ENCODE measurements around the gene DCTN5. TPM values are rescaled to one million over a fixed set of nuclear protein-coding genes. Genes with fewer than 3 reads are reported as not detected.
A peak's percentile ranks its signal among the peaks of the same experiment; 100 is the strongest.
"Not testable (repeated sequence)": the region's sequence is repeated elsewhere in the genome, so short reads cannot be mapped to it uniquely, and the experiment has no call there.

DCTN5 gene
- 36.6 TPM for polyA plus RNA-seq (ENCODE audit: insufficient read length)

- peak; percentile 95 for DNase-seq
Observed at GRCh38 chr16:23640931-23641765, at the start of gene DCTN5, which contains the start of gene PALB2. TSS of gene DCTN5 (plus strand) at chr16:23641466. CDS start at chr16:23641543, 77 bp downstream. TSS of gene PALB2 (minus strand) at chr16:23641310. CDS start at chr16:23641157, 153 bp downstream.

GRCh38 chr16:23594186-23594585 lies 47.1 kb upstream of the DCTN5 start:
- DNase-seq: no peak

- DNase-seq: no peak
Observed at GRCh38 chr16:23595246-23595950, 45.9 kb upstream of the DCTN5 start.

- peak; percentile 92 for DNase-seq
Observed at GRCh38 chr16:23595951-23596720, 45.1 kb upstream of the DCTN5 start, which contains the start of gene NDUFAB1. TSS of gene NDUFAB1 (minus strand) at chr16:23596316. CDS start at chr16:23596290, 26 bp downstream.

- no peak for DNase-seq
Observed at GRCh38 chr16:23597003-23597756, 44.1 kb upstream of the DCTN5 start.

- no peak for DNase-seq
Observed at GRCh38 chr16:23607726-23608125, 33.5 kb upstream of the DCTN5 start.

- no peak for DNase-seq
Observed at GRCh38 chr16:23608194-23608593, 33.1 kb upstream of the DCTN5 start.

GRCh38 chr16:23609929-23610328 lies 31.3 kb upstream of the DCTN5 start:
- no peak for DNase-seq

- DNase-seq: not testable (repeated sequence)
Observed at GRCh38 chr16:23610905-23611304, 30.4 kb upstream of the DCTN5 start.

GRCh38 chr16:23611936-23612335 lies 29.3 kb upstream of the DCTN5 start:
- DNase-seq: no peak

GRCh38 chr16:23615805-23616204 lies 25.5 kb upstream of the DCTN5 start:
- DNase-seq: no peak

- no peak for DNase-seq
Observed at GRCh38 chr16:23624092-23624491, 17.2 kb upstream of the DCTN5 start.

GRCh38 chr16:23629516-23629915 lies 11.8 kb upstream of the DCTN5 start:
- no peak for DNase-seq

- not testable (repeated sequence) for DNase-seq
Observed at GRCh38 chr16:23631874-23632273, 9.4 kb upstream of the DCTN5 start.

- no peak for DNase-seq
Observed at GRCh38 chr16:23634461-23635036, 6.7 kb upstream of the DCTN5 start.

GRCh38 chr16:23635958-23636357 lies 5.3 kb upstream of the DCTN5 start:
- no peak for DNase-seq

- DNase-seq: no peak
Observed at GRCh38 chr16:23640615-23640930, 693 bp upstream of the DCTN5 start.

- DNase-seq: no peak
Observed at GRCh38 chr16:23642246-23642774, 1.0 kb downstream of the DCTN5 start.

- no peak for DNase-seq
Observed at GRCh38 chr16:23650674-23651416, 9.6 kb downstream of the DCTN5 start.

- no peak for DNase-seq
Observed at GRCh38 chr16:23651943-23652468, 10.7 kb downstream of the DCTN5 start.
